Inflammatory macrophage treated with lipopolysaccharide for 1 hour (primary cell): ENCODE data around the gene NRXN3.

Experiments
- DNase-seq, 2 donors: peaks; one replicate each; pipeline ENCODE4 v3.0.0-alpha.2; 2020 to 2022

Gene NRXN3

DNA sequence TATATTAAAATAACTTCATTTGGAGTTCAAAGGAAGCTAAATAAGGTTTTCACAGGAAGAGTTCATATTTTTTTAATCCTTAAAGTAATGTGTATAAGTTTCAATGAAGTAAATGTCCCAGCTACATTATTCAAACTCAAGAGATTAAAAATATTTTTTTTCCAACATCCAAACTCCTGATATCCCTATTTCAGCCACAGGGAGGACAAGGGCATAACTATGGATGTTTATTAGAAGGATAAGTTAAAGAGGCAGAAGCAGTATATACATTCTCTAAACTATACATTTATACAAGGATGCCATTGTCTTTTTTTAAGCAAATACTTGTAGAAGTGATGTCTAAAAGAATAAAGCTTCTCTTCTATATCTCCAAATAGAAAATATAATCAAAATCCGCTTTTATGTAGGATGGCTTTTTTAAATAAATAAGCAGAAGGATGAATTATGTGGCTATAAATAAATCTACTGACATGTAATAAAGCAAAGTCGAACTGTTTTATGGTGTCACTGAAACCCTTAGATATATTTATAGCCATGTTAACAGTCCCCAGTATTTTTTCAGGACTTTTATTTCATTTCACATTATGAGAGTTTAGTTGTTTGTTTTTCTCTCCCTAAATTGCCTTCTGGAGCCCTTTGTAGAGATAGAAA is 1104.6 kb downstream of the NRXN3 start:
- no peak for DNase-seq

DNA sequence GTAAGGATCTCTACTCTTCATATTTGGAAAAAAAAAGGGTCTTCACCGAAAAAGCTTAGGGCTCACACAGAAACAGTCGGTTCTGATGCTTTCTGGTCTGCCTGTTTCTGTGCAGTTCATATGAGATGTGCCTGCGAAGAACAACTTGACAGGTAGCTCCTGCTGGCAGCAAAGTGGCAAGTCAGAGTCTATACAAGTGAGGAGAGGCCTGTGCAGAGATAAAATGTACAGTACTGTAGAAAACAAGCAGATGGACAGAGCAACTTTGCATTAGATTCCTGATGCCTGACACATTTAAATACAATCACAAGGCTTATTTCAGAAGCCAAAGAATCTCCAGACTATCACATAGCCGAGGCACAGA is 1105.1 kb downstream of the NRXN3 start:
- DNase-seq: no peak

DNA sequence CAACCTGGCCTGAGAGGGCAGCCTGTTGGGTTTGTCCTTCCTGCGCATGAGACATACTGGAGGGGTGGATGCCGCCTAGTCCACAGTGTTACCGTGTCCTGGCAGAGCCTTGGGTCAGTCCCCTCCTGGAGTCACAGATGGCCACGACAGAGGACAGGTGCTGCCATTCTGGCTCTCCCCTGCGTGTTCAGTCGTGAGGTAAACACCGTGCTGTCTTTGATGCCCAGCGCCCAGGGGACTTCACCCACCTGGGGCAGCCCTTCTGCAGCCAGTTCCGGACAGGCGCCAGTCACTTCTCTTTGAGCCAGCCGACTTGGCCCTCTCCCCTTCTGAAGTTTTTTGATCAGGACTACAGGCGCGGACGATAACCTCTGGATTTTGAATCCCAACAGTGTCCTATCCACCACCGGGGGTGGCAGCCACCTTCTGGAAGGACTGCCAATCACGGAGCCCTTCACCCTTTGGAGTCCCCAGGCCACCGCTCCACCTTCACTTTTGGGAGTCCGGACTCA is 1108.2 kb downstream of the NRXN3 start:
- no peak for DNase-seq

DNA sequence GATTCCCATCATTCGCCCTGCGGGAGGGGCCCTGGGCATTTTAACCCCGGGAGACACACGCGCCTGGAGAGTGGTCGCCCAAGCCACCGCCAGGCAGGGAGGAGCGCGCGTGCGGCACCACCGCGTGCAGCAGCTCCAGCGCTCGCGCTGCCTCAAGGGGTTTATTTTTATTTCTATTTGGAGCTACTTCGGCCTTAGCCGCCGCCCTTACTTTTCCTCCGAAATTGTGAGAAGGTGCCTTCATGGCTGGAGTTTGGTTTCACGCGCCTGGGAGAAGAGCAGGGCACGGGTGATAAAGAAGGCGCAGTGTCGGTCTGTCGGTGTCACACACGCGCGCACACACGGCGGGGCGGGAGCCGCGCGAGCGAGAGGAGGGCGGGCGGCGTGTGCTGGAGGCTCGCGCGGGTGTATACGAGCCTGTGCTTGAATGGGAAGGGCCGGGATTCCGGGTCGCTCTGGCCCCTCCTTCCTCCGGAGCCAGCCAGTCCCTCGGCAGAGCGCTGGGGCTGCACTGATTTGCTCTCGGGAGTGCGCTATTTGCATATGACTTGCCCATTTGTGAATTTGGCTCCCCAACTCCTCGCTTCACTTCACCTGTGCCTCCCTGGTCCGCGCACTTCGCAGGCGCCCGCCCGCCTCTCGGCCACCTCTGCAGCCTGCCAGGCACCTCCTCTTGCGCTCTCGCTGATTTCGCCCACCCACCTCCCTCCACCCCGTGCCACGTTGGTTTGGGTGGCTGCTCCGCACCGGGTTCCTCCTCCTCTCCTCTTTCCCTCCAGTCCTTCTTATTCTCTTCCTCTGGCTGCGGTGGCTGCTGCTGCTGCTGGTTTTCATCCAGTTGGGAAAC is 1108.8 kb downstream of the NRXN3 start:
- no peak for DNase-seq

DNA sequence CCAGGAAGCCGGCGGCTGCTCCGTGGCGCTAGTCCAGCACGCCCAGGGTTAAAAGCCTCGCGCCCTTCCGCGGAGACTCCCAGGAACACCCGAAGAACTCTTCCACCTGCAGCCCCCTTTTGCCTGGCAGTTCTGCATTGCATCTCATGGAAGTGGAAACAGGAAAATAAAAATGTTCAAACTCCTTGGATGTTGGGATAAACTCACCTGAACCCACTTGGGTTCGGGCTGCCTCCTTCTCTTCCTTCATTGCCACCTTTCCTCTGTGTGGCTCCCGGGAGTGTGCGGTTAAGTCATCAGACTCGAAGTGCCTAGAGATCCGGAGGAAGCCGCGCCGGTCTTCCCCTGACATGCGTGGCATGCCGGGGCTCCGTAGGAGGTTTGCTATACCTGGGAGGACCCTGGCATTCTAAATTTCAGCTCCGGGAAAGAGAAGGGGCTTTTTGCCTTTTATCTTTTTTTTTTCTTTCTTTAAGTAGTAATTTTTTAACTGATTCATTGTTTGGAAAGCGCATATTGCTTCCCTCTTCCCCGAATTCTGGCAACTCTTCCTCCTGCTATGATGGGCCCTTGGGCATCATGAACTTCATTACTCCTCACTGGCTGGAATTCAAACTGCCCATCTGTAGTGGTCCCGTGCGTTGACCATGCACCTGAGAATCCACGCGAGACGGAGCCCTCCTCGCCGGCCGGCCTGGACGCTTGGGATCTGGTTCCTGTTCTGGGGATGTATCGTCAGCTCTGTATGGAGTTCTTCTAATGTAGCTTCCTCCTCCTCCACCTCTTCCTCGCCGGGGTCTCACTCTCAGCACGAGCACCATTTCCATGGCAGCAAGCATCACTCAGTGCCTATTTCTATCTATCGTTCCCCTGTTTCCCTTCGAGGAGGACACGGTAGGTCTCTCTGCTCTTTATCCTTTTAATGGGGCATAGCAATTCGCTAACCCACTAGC is 1109.7 kb downstream of the NRXN3 start:
- no peak for DNase-seq

DNA sequence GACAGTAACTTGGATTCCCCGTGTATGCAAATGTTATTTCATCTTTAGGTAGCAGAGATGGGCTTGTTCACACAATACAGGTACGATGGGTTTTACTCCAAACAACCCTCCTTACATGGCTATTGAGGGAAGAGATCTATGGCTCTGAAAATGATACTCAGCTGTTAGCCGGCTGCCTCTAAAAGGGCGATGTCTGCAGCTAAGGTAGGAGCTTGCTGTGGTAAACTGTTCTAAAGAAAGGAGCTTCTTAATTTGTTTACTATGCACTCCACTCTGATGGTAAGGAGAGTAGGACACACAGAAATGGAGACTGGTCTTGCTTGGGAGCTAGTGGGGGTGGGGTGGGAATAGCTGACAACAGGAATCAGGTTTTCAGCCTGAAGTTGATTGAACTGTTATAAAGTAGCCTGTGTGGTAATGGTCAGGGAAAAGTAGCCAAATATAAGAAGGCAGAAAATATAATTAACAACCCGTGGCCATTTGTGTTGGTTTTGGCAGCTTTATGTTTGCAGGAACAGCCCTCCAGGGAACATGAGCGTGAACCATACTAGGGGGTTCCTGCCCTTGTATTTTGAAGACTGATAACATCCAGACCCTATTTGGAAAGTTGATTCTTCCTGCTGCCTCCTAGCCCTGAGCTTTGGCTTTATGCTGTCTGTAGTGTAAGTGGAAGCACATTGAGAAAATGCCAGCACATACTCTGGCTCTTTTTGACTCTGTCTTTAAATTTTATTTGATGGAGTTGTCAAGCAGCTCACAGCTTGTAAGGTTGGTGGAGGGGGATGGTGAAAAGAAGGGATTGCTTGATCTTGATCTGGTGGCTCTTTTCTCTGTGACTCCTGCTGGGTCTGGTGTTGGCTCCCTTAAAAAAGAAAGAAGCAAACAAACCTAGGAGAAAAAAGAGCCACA is 1111.3 kb downstream of the NRXN3 start:
- DNase-seq: no peak

DNA sequence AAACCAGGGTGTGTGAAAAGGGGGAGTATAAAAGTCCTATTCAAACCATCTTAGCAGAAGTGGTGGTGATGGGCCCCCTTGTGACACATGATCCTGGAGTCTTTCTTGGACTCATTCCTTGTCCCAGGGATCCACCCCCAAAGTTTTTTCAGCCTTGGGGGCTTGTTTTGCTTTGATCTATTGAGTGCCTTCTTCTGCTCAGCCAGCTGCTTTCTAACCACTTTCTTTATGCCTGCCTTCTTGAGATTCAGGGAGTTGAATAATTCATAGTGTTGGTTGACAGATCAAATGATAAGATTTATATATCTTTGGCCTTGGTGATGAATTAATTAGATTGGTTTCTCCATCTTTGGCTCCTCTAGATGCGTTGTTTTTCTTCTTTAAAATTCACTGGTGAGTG is 1114.4 kb downstream of the NRXN3 start:
- no peak for DNase-seq

DNA sequence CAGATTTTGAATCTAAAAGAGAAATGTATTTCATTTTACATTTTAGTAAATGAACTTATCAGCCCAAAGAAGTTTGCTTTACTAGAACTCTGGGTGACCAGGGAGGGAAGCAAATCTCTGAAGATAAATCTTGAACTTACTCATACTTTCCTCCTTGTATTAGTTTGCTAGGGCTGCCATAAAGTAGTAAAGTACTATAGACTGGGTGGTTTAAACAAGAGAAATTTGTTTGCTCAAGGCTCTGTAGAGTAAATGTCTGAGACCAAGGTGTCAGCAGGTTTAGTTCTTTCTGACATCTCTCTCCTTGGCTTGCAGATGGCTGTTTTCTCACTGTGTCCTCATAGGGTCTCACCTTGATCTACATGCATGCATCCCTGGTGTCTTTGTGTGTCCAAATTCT is 1115.1 kb downstream of the NRXN3 start:
- DNase-seq: no peak

DNA sequence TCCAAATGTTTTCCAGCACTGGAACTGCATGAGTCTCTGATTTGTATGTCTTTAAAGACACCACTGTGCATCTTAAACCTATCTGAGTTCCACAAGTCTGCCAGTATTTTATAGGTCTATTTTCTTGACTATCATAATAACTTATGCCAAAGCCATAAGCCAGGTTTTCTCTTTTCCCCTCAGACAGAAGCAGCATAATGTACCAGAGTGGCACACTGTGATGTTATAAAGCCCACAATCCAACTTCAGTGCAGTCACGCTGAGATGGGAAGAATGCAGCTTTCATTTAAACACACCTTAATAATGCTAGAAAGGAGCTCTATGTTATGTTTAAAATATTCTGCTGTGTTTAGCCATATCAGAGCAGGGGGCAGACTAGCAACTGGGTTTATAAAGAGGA is 1117.8 kb downstream of the NRXN3 start:
- DNase-seq: no peak

DNA sequence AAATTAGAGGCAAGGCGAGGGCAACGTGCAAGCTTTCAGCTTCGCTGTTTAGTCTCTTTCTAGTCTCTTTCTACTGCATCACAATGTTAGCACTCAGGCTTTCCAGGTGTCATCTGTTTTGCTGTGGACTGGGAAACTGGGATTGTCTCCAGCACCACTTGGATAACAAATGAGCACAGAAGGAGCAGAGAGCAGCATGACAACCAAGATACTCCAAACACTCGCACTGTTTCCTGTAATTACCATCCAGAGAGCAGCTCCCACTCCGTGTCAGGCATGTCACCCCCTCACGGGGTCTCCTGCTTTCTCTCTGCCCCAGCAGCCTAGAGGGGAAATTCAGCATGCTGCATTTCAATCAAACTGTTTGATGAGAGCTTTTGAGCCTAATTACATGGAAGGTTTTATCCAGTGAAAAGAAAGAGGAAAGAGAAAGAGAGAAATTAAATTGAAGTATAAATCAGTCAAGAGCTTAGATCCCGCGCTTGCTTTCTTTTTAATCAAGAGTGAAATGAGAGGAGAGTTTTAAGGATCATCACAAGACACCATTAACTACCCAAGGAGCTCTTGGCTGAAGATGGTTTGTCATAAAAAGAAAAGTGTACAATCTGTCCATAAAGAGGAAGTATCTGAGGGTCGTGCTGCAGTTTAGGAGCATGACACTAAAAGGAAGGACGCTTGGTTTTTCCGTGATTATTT is 1123.5 kb downstream of the NRXN3 start:
- DNase-seq: no peak

DNA sequence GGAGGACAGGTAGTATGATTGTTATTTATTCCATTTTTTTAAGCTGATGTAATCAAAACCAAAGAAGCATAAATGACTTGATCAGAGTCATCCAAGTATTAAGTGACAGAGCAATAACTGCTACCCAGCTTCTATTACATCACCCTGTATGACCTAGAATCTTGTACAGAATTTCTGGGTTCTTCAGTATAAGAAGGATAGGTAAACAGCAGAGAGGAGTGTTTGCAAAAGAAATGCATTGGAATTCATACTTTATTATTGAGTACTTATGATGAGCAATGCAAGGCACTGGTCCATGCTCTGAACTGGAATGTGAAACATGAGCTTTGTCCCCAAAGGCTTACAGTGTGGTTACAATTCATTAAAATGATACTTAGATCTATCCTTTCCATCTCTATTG is 1124.3 kb downstream of the NRXN3 start:
- no peak for DNase-seq

DNA sequence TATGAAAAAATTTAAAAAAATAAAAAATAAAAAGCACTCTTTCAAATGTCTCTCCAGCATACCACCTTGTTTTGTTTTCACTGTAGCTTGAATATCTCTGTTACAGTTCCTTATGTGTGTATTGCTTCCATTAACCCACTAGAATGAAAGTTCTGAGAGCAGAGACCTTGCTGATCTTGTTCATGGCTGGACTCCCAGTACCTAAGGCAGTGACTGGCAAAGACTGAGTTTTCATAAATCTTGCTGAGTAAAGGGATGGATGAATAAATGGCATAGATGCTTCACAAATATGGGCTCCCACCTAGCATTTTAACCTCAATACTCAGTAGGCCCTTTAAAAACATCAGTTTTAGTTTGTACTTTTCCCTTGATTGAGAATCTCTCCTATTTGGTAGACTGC is 1125.2 kb downstream of the NRXN3 start:
- DNase-seq: no peak

DNA sequence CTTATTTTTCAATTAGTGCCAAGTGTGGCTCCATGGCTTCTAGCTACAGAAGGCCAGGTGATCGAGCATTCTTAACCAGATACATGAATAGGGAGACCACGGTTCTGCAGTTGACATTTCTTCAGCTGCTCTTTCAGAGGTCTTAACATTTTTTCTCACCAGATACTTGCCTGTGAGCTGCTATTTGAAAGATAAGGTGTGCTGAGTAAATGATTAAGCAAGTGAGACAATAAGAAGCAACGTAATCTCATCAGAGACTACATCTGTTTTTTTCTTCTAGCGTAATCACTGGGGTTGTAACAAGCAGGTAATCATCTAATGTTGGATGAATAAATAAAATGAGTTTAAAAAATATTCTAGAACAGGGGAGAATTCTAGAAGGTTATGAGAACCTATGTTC is 1128.2 kb downstream of the NRXN3 start:
- DNase-seq: no peak

DNA sequence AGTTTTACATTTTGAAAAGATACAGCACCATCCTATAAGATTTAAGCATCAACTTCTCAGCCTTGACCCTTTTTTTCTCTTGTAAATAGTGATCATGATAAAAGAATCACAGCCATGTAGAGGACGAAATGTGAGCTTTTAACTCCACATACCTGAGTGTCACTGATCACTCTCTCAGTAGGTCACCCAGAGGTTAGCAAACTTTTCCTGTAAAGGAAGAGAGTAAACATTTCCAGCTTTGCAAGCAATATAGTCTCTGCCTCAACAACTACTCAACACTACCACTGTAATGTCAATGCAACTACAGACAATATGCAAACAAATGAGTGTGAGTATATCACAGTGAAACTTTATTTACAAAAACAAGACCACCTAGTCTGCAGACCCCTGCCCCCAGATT is 1129.0 kb downstream of the NRXN3 start:
- no peak for DNase-seq

DNA sequence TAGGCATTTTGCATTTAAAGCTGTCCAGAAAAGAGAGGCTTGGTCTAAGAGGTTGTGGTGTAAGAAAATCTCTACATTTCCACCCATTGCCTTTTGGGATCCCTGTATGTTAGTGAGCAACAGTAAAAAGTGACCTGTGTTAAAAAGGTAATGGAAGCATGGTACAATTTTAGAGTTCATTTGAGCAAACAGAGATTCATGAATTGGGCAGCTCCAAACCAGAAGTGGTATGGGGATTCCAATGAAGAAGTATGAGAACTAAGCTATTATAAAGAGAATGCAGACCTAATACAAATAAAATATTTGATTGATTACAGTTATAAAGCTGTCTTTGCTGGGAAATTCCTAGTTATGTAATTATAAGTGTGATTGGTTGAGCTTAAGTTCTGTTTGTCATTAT is 1134.1 kb downstream of the NRXN3 start:
- no peak for DNase-seq

DNA sequence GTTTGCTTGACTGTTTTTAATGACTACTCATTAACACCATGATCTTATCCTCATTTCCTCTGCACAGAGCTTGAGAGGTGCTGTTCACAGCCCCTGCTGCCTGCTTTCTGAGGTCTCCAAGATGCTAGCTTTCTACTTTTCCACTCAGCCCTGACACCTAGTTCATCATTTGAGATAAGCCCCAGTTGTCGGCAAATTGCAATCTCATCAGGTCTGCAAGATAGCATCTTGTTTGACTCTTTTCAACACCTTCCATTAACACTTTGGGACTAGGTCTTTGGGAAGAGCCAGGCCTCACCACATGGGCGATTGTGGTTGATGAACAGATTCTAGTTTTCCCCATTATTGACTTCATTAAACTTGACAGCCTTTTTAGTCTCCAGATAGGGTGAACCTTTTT is 1136.4 kb downstream of the NRXN3 start:
- DNase-seq: no peak

DNA sequence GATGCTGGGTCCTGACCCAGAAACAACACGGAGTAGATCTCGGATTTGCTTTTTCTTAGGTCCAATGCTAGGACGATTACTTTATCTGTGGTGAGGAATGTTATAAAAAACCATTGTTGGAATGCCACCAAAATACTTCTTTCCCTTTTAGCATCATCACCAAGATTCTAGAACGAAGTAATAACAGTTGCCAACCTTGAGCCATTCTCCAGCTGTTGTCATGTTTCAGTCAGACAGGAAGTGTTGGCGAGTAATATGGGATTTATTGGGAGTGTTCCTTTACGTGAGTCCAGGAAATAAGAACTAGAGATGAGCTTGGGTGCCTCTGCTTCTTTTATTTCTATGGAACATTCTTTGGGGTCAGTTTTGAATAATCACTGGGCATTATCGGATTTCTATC is 1148.2 kb downstream of the NRXN3 start:
- DNase-seq: no peak

DNA sequence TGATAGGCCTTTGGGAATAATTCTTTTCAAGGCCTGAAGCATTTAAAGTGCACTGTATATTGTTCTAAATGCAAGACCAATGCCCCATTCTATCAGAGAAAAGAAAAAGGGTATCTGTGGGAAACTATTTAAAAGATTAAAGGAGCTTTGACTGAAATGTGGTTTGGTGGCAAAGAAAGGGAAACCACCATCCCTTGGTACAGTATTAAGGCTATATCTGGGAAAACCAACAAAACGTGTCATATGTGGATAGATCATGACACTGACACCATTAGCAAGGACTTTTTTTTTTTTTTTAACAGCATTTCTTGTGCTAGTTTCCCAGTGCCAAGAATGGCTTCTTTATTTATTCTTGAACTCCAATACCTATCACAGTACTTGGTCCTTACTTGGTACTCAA is 1150.4 kb downstream of the NRXN3 start:
- DNase-seq: no peak

DNA sequence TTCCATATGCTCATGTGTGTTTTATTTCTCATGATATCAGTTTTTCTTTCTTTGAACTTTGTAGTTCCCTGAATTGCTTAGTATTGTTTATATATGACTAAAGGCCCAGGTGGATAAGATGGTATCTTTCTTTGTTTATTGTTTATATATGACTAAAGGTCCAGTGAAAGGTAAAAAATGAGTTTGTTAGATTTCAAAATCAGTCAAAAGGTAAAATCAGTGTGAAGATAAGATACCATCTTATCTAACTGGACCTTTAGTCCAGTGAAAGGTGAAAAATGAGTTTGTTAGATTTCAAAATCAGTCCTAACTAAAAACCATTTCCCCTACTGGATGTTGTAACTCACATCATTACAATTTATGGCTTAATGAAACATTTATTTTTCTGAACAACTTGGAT is 1150.9 kb downstream of the NRXN3 start:
- DNase-seq: no peak

DNA sequence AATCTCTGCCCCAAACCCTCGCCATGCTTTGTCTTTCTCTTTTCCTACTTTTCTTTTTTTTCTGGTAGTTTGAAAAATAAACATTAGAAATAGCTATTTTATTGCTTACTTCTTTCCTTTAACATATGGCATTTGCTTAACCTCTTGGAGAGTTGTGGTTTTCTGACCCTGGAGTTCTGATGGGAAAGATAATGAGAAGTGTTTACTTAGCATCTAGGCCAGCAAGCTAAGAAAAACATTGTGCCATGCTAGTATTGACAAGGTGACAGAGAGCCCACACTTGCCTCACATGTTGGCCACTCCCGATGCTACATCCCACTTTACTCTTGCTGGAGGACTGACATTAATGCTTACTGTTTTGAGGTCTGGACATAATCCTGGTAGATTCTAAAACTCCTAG is 1154.9 kb downstream of the NRXN3 start:
- no peak for DNase-seq

DNA sequence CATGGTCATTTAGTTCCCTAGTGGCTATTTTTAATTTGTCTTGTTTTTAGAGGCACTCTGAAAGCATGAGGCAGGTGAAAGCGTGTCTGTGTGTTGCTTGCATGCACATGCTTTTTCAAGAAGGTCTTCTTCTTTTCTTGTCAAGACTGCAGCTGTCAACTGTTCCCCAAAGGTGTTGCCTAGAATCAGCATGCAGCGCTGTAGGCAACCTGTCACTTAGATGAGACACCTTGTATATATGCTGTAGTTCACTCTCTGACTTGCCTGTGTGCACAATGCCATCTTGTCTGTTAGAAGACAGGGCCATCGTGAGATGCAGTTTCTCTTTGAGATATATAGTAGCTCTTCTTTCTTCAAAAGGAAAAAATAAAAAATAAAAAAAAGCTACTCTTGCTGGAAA is 1155.4 kb downstream of the NRXN3 start:
- no peak for DNase-seq

DNA sequence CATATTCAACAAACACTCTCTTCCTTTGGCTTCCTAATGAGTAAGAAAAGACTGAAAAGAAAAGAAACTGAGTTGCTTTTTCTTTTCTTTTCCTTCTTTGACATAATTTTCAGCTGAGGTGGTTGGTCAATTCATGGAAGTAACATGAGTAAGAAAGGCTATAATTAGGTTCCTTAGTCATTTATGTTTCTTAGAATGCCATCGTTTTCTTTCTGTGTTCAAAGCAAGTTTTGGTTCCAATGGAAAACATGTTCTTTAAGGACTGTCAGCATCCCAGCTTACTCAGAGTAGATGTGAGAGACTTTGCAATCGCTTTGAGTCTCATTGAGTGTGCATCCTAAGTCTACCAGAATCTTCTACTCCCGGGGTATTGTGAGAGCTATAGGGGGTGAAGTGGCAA is 1158.7 kb downstream of the NRXN3 start:
- no peak for DNase-seq
